ENCODE data around the gene AZGP1.

DNA sequence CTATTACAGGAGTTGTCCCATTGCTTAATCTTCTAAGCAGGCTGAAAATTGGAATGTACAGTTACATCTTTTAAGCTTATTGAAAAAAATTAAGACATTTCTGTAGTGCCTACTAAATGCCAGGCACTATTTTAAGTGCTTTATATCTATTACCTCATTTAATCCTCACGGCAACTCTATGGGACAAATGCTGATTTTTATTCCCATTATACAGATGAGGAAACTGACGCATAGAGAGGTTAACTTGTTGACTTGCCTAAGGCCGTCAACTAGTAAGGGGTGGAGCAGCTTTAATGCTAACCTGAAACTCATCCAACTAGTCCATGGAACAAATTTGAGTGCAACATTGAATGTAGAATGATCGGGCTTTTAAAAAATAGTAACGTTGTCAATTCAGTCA lies 42.0 kb upstream of the AZGP1 start:
- no peak for TF ChIP-seq GATA2 (IDR thresholded peaks at IDR 0.05; ENCODE audit: low read depth, low read length)
- TF ChIP-seq GATA3 (IDR thresholded peaks at IDR 0.05; ENCODE audit: low read depth, low read length), result no peak

All from SH-SY5Y (cell line).